C4-2B (cell line): ENCODE results near the gene TPCN1.

ENCODE experiments used
- H3K27ac ChIP-seq: fragments of 450-650 bp; 2 replicates; pipeline ENCODE4 v1.5.1; 2017
- ZFX ChIP-seq: fragments of 450-650 bp; IDR thresholded peaks from 2 replicates; pipeline ENCODE4 v1.6.1; 2017
- TF ChIP-seq, protein P1 (sequence below): fragments of 450-650 bp; conservative IDR thresholded peaks from 2 replicates; pipeline ENCODE4 v1.5.1; 2017; ENCODE audit warnings: mild to moderate bottlenecking

TPCN1 gene

DNA sequence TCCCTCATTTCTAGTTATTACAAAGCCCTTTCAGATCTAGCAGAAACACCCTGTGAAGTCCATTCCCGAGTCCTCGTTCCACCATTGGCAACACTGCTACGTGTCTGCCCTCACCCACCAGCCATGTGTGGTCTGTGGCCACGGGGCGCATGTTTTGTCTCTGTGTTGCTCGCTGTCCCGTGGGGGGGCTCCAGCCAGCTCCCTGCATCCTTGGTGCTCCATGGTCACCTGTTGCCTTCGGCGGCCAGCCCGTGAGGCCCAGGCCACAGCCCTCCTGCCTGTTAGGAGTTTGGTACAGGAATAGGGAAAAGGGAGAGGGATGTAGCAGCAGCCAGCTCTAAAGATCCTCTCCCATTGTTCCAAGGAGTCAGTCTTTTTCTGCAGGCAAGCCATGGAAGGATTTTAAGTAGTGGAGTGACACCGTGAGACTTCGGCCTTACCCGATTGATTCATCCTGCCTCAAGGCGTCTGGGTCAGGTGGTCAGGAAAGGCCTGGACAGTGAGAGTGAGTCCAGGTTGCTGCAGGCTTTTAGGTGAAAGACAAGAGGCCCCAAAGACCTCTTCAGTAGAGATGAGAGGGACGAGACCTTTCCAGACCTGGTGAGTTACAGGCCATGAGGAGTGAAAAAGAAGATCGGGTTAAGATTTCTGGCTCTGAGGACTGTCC lies 30.3 kb downstream of the TPCN1 start:
- no peak overlapping the region for H3K27ac ChIP-seq
- TF ChIP-seq ZFX, result no peak
- TF ChIP-seq, protein P1, sequence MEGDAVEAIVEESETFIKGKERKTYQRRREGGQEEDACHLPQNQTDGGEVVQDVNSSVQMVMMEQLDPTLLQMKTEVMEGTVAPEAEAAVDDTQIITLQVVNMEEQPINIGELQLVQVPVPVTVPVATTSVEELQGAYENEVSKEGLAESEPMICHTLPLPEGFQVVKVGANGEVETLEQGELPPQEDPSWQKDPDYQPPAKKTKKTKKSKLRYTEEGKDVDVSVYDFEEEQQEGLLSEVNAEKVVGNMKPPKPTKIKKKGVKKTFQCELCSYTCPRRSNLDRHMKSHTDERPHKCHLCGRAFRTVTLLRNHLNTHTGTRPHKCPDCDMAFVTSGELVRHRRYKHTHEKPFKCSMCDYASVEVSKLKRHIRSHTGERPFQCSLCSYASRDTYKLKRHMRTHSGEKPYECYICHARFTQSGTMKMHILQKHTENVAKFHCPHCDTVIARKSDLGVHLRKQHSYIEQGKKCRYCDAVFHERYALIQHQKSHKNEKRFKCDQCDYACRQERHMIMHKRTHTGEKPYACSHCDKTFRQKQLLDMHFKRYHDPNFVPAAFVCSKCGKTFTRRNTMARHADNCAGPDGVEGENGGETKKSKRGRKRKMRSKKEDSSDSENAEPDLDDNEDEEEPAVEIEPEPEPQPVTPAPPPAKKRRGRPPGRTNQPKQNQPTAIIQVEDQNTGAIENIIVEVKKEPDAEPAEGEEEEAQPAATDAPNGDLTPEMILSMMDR, result no peak

DNA sequence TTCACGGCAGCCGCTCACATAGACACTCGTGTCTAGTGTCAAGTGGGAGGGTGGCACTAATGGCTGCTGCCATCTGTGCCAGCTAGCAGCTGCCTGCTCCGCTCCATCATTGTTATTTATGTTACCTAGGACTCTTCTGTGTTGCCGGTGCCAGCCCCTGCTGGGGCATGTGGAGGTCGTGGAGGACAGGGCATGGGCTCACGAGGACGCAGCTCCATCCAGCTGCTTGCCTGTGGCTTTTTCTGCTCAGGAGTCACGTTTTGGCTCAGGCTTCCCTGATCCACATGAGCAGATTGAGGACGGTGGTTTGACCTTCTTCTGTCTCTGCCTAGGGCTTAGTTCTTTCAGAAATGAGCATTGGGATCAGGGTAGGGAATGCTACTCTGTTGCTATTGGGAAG lies 31.2 kb downstream of the TPCN1 start:
- no peak overlapping the region for H3K27ac ChIP-seq
- TF ChIP-seq, protein P1, result no peak
- no peak for TF ChIP-seq ZFX

DNA sequence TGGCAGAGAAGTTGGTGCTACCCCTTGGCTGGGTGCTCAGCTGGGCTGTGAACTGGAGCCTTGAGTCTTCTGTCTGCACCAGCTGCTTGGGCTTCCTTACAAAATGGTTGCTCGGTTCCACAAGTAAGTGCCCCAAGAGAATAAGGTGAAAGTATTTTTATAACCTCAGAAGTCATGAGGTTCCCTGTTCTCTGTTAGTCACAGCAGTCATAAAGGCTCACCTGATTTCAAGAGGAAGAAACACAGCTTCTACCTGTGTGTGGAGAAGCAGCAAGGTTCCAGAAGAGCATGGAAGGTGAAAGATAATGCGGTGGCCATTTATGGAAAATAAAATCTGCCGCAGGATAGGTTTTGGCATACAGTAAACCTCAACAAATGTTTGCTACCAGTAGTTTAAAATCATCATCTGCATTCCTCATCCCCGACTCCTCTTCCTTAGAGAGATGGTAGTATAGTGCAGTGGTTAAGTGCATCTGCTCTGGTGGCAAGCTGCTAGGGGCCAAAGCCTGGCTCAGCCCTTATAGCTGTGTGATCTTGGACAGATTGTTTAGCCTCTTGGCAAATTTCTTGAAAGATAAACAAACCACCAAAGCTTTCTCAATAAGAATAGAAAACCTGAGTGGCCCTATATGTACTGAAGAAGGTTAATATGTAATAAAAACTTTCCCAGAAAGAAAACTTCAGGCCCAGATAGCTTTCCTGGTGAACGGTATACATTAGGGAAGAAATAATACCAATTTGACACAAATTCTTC lies 32.4 kb downstream of the TPCN1 start:
- no peak for TF ChIP-seq ZFX
- TF ChIP-seq, protein P1, result no peak
- no peak overlapping the region for H3K27ac ChIP-seq

DNA sequence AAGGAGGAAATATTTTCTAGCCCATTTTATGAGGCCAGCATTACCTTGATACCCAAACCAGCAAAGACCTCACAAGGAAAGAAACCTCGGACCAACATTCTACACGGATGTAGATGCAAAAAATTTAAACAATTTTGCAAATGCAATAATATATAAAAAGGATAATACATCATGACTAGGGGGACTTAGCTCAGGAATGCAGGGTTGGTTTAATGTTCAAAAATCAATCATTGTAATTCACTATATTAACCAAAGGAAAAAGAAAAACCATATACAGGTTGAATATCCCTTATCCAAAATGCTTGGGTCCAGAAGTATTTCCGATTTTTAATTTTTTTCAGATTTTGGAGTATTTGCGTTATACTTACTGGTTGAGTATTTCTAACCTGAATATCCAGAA lies 33.0 kb downstream of the TPCN1 start:
- TF ChIP-seq ZFX, result no peak
- TF ChIP-seq, protein P1, result no peak
- H3K27ac ChIP-seq, result no peak overlapping the region

DNA sequence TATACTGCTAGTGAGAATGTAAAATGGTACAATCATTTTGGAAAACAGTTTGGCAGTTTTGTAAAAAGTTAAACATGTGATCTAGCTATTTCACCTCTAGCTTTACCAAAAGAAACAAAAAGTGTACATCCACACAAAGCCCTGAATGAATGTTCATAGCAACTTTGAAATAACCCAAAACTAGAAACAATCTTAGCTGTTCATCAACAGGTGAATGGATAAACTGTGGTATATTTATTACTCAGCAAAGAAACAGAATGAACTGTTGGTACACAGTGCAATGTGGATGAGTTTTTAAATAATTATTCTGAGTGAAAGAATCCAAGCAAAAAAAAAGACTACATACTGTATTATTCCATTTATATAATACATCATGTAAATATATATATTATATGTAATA lies 36.3 kb downstream of the TPCN1 start:
- H3K27ac ChIP-seq, result no peak overlapping the region
- TF ChIP-seq, protein P1, result no peak
- no peak for TF ChIP-seq ZFX

DNA sequence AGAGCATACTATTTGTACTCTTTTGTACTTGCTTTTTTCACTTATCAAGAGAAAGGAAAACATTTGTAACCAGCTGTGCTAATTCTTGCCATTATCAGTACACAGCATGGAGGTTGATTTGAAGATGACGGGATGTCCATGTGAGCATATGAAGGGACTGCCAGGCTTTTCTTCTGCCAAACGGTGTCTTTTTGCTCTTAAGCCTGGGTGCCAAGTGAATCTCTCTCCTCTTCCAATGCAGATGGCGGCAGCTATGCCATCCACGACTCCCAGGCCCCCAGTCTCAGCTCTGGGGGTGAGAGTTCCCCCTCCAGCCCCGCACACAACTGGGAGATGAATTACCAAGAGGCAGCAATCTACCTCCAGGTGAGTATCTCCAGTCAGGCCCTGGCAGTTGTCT lies 38.9 kb downstream of the TPCN1 start:
- H3K27ac ChIP-seq, result no peak overlapping the region
- TF ChIP-seq, protein P1, result no peak
- no peak for TF ChIP-seq ZFX

DNA sequence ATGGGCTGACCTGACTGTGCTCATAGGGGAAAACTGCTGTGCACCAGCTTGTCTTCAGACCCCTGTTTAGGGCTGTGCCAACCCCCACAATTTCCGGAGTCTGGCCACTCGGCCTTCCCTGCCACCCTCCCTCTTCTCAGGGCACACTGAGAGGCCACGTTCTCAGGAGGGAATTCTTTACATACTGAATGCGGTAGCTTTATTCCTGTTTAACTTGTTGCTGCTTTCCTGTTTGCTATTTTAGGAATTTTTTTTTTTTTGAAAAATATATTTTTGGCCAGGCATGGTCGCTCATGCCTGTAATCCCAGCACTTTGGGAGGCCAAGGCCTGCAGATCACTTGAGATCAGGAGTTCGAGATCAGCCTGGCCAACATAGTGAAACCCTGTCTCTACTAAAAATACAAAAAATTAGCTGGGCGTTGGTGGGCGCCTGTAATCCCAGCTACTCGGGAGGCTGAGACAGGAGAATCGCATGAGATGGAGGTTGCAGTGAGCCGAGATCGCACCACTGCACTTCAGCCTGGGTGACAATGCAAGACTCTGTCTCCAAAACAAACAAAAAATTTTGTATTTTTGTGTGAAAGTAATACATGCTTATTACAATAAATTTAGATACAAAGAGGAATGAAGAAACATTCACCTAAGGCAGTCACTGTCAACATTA lies 39.5 kb downstream of the TPCN1 start:
- no peak for TF ChIP-seq ZFX
- TF ChIP-seq, protein P1, result no peak

More for the DNA sequence above, 39.5 kb downstream of the TPCN1 start:
- no peak overlapping the region for H3K27ac ChIP-seq
